NCI-H510A (cell line): ENCODE data around the gene IFITM5.
"Not testable (repeated sequence)": the region's sequence is repeated elsewhere in the genome, so short reads cannot be mapped to it uniquely, and the experiment has no call there.

Experiments used
- DNase-seq: peaks from one replicate; lab custom pipeline; 2025; lab: John Stamatoyannopoulos, UW

The IFITM5 gene

DNA sequence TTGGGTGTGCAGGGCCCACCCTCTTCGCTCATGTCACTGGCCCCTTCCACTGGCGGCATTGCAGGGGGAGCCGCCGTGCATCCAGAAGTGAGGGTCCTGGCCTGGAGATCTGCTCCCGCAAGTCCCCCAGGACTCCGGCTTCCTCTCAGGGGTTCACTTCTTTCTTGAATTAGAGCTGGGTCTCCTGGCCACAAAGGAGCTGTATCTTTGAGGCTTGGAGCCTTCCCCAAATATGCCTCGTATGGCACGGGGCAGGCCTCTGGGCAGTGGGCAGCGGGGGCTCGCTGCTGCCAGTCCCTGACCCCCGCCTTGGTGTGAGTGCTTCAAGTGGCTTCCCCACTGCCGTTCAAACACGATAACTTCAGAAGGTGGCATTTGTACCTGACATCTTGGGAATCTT is 28.7 kb upstream of the IFITM5 start:
- no peak for DNase-seq

DNA sequence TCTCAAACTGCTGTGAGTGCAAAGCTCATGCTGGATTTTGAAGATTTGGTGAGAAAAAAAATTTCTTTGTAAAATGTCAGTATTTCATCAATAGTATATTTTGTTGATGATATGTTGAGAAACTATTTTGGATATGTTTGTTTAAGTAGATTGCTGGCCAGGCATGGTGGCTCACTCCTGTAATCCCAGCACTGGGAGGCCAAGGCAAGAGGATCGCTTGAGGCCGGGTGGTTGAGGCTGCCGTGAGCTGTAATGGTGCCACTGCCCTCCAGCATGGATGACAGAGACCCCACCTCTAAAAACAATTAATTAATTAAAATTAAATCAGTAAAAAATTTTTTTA is 28.2 kb upstream of the IFITM5 start:
- DNase-seq = no peak

GRCh38 chr11:326842-327580 is 27.7 kb upstream of the IFITM5 start:
- no peak for DNase-seq

DNA sequence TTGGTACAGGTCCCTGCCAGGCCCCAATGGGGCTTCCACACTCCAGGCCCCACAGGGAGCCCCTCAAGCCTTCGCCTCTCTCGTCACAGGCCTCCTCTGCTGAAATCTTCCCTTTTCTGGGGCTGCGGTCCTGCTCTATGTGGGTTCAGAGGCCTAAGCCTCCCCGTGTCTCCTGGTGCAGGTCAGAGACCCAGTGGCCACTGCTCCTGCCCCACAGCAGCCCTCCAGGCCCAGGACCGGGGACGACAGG is 27.2 kb upstream of the IFITM5 start:
- DNase-seq = no peak

DNA sequence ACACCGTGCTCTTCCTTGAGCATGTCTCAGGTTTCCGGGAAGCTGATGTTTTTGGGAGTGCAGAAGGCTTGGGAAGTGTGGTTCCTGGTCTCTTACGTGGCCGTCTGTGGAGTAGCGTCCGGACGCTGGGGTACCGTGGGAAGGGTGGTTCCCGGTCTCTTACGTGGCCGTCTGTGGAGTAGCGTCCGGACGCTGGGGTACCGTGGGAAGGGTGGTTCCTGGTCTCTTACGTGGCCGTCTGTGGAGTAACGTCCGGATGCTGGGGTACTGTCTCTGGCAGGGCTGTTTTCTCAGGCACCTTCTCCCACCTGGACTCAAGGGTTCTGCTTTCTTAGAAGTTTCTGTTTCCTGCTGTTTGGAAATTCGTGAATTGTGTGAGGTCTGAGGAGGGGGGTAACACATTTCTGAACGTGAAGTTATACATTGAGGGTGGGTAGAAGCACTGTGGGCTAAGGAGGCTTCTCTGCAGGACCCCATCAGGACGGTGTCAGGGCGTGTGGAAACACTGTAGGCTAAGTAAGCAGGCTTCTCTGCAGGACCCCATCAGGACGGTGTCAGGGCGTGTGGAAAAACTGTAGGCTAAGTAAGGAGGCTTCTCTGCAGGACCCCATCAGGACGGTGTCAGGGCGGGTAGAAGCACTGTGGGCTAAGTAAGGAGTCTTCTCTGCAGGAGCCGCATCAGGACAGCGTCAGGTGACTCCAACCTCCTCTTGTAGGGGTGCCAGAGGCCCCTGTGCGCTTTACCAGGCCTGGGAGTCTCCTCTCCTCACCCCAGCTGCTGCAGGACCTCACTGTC is 26.7 kb upstream of the IFITM5 start:
- DNase-seq = no peak

GRCh38 chr11:324593-325517 is 25.5 kb upstream of the IFITM5 start:
- DNase-seq = not testable (repeated sequence)

GRCh38 chr11:324156-324555 is 24.8 kb upstream of the IFITM5 start:
- no peak for DNase-seq

DNA sequence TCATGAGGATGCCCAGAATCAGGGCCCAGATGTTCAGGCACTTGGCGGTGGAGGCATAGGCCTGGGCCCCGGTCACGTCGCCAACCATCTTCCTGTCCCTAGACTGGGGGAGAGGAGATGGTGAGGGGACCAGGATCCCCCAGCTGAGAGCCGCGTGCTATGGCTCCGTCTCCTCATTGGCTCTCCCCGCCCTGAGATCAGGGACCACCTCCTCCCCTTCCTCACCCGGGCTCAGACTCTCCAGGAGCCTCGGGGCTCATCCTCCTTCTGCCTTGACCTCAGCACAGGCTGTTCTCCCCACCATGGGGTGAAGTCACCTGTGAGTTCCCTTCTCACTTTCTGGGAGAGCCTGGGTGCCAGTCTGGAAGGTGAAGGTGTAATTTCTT is 20.6 kb upstream of the IFITM5 start:
- not testable (repeated sequence) for DNase-seq

DNA sequence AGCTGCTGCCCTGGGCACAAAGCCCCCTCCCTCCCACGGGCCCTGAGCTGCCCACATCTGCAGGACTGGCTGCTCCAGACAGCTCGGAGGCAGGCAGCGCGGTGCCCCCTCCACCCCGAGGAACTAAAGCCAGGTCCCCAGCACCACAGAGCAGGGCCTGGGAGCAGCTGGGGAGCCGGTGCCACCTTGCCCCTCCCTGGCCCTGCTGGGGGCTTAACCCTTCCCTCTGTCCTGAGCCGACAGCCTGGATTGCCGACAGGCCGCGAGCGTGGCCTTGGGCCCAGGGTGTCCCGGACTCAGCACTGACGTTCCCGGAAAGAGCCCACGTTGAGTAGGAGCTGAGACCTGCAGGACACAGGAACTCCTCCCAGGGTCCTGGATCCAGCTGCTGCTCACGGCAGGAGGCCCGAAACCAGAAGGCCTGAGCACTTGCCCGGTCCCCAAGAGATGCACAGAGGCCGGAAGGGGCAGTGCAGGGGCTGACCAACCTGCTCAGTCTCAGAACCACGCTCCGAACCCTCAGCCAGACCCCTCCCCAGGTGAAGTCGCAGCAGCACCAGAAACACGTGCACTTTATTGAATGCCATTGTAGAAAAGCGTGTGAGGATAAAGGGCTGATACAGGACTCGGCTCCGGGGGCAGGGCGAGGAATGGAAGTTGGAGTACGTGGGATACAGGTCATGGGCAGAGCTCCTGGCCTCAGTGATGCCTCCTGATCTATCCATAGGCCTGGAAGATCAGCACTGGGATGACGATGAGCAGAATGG is 20.0 kb upstream of the IFITM5 start:
- not testable (repeated sequence) for DNase-seq

- not testable (repeated sequence) for DNase-seq
Measured at GRCh38 chr11:318405-319120, 19.2 kb upstream of the IFITM5 start.

DNA sequence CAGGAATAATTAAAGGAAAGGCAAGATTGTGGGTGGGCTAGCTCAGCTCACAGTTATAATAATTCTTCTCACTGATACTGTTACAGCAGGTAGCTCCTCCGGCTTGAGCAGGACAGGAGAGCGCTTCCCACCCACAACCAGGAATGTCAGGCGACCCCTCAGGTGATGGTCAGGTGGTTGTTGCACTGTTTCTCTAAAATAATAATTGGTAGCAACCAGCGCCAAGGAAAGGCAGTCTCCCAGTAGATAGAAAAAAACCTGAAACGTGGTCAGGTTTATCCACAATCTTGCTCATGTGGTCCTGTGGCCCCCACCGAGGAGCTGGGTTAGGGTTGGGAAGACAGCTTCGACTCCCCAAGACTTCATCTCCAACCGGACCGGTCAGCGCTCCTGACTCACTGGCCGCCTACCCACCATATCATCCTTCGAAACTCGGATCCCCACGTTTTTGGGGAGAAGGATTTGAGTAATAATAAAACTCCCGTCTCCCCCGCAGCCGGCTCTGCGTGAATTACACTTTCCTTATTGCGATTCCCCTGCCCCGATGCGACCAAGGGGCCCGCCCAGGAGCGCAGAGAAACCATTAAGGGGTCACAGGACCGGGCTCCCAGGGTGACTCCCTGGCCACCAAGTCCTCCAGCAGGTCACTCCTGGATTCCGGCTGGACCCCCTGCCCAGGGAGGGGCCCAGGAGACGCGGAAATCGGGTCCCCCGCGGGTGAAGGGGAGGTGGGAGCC is 18.5 kb upstream of the IFITM5 start:
- DNase-seq = not testable (repeated sequence)

GRCh38 chr11:316891-317301 is 17.6 kb upstream of the IFITM5 start:
- no peak for DNase-seq

- no peak for DNase-seq
Measured at GRCh38 chr11:316031-316701, 16.8 kb upstream of the IFITM5 start.

GRCh38 chr11:315516-315994 is 16.2 kb upstream of the IFITM5 start:
- no peak for DNase-seq

GRCh38 chr11:315051-315481 is 15.7 kb upstream of the IFITM5 start:
- no peak for DNase-seq

GRCh38 chr11:314554-314875 is 15.2 kb upstream of the IFITM5 start:
- not testable (repeated sequence) for DNase-seq

GRCh38 chr11:313787-314553 is 14.6 kb upstream of the IFITM5 start, which contains the start of gene IFITM1:
TSS of gene IFITM1 (plus strand) at chr11:314040. CDS start at chr11:314171, 131 bp downstream.
- no peak for DNase-seq

GRCh38 chr11:313304-313786 is 14.0 kb upstream of the IFITM5 start:
- DNase-seq = no peak
